GM10266 (cell line): ENCODE measurements around the gene NUP153.
A peak's percentile ranks its signal among the peaks of the same experiment; 100 is the strongest.
"Not testable (repeated sequence)": the region's sequence is repeated elsewhere in the genome, so short reads cannot be mapped to it uniquely, and the experiment has no call there.

Experiments used
- DNase-seq: peaks from one replicate; pipeline ENCODE4 v3.0.0; 2012; ENCODE audit errors: extremely low spot score
- TF ChIP-seq, protein P1 (sequence below): IDR thresholded peaks from 2 replicates; pipeline ENCODE4 v1.5.1; 2012; ENCODE audit warnings: mild to moderate bottlenecking, low read depth; ENCODE audit not compliant: control insufficient read depth, insufficient read depth; ENCODE audit errors: missing control alignments

Gene NUP153

GRCh38 chr6:17584241-17584803, 122.4 kb downstream of the NUP153 start:
- peak; percentile 62 for DNase-seq

GRCh38 chr6:17583811-17584210, 122.9 kb downstream of the NUP153 start:
- DNase-seq, result no peak
- TF ChIP-seq, protein P1, sequence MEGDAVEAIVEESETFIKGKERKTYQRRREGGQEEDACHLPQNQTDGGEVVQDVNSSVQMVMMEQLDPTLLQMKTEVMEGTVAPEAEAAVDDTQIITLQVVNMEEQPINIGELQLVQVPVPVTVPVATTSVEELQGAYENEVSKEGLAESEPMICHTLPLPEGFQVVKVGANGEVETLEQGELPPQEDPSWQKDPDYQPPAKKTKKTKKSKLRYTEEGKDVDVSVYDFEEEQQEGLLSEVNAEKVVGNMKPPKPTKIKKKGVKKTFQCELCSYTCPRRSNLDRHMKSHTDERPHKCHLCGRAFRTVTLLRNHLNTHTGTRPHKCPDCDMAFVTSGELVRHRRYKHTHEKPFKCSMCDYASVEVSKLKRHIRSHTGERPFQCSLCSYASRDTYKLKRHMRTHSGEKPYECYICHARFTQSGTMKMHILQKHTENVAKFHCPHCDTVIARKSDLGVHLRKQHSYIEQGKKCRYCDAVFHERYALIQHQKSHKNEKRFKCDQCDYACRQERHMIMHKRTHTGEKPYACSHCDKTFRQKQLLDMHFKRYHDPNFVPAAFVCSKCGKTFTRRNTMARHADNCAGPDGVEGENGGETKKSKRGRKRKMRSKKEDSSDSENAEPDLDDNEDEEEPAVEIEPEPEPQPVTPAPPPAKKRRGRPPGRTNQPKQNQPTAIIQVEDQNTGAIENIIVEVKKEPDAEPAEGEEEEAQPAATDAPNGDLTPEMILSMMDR, result no peak

More at GRCh38 chr6:17584241-17584803, 122.4 kb downstream of the NUP153 start:
- TF ChIP-seq, protein P1, result peak; percentile 52

- not testable (repeated sequence) for DNase-seq
Observed at GRCh38 chr6:17581282-17581681, 125.4 kb downstream of the NUP153 start.

GRCh38 chr6:17580518-17581048, 126.1 kb downstream of the NUP153 start:
- no peak for DNase-seq
- TF ChIP-seq, protein P1, result no peak

- DNase-seq, result no peak
- TF ChIP-seq, protein P1, result no peak
Observed at GRCh38 chr6:17577059-17577458, 129.7 kb downstream of the NUP153 start.

DNA sequence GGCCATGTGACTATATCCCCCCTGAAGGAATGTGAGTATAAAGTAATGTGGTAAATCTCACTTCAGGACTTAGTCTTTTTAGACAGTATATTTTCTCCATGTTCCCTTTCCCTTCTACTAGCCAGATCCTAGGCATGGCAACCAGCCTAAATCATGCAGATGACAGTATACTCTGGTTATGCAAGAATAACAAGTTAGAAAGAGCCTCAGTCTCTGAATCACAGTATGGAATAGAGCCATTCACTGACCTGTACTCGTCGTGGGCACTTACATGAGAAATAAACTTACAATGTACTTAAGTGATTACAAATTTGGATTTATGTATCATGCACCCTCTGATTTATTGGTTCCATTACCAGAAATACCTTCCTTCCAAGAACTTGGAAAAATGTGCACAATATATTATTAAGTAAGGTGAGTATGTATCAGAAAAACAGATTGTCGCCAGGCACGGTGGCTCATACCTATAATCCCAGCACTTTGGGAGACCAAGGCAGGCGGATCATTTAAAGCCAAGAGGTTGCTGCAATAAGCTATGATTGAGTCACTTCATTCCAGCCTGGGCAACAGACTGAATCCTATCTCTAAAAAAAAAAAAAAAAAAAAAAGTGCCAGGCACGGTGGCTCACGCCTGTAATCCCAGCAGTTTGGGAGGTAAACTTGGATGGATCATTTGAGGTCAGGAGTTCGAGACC, 131.7 kb downstream of the NUP153 start:
- DNase-seq, result no peak
- TF ChIP-seq, protein P1, result no peak

- no peak for DNase-seq
- TF ChIP-seq, protein P1, result no peak
Observed at GRCh38 chr6:17565399-17565798, 141.3 kb downstream of the NUP153 start.
